Purkinje cell (primary cell): ENCODE results near the gene CNGA2. TPM values are rescaled to one million over a fixed set of nuclear protein-coding genes. Genes with fewer than 3 reads are reported as not detected.

Experiments
- polyA plus RNA-seq: library from polyadenylated mRNA; unstranded; fragments of >200 nt; fragmentation: Nextera tagmentation; gene quantifications from 2 replicates; pipeline ENCODE4 v1.2.1, GENCODE V29; 2014

Gene CNGA2
- not detected in 2 replicates for polyA plus RNA-seq

DNA sequence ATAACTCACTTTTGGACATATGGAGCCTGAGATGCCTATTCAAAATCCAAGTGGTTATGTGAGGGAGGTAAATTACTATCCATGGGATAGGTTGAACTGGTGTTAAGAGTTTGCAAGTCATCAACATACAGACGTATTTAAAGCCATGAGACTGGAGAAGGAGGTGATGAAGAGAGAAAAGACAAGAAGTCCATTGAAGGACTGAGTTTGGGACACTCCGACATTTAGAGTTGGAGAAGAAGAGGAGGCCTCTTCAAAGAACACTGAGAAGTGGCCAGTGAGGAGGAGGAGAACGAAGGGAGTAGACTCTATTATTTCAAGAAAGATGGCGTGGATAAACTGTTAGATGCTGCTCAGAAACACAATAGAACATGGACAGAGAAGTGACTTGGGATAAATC, at the start of gene CNGA2:
Gene CNGA2 (plus strand): TSS at position 301 of the 400 bp plus-strand sequence. CDS start 3,738 bp downstream, outside the sequence.

DNA sequence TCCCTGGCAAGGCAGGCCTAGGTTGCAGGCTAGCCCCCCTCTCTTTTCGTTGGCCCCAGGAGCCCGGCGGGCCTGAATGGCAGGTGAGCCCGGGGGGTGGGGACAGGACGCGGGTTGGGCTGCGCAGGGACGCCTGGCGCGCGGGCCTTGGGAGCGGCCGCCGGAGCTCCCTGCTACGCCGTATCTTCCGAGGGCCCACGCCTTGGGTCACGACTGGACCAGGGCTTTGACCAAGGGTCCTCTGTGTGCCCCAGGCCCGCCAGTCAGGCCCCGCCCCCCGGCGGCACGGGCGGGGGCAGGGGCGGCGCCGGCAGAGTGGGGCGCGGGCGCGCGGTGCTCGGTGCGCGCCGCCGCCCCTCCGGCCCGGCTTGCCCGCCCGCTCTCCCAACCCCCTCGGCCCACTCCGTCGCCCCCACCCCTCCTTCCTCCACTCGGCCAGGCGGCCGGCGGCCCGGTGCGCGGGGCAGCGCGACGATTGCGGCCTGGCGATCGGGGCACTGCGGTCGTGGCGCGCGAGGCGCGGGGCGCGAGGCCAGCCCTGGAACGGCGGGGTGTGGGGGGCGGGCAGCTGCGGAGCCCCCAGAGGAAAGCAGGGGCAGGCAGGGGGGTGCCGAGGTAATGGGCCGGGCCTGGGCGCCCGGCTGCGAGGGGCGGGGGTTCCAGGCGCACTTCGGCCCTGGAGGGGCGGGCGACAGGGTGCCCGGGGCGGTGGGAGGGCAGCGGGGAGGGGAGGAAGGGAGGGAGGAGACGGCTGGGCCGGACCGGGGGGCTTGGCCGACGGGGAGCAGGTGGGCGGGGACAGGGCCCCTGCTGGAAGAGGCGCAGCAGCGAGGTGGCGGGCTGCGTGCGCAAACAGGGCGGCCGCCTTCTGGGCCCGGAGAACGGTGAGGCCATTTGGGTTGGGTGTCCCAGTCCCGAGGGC, 39.6 kb upstream of the CNGA2 start, which contains the start of gene PRRG3:
Gene PRRG3 (plus strand): TSS at position 798 of the 922 bp plus-strand sequence. CDS start 3,357 bp downstream, outside the sequence.

DNA sequence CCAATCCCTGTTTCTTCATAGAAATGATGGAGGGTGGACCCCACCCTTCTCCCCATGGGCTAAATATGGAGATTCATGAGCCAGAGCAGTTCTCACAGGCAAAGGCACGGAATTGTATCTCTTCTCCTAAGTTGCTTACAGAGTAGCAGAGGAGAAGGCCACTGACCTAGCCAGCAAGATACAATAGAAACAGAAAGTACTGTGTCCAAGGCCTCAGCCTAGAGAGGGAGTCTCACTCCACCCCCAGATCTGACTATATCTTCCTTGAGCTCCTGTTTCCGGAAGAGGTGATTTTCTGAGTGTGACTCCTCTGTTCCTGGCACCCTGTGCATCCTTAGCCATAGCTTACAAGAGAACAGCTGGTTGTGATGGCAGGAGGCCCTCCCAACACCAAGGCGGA, 18.8 kb upstream of the CNGA2 start, which contains the start of gene FATE1:
Gene FATE1 (plus strand): TSS at position 284 of the 400 bp plus-strand sequence. CDS start 85 bp downstream, at position 369.

Other genes with a start within 250 kb of the CNGA2 start
- not detected in 2 replicates for gene PASD1, start 171.1 kb upstream of the CNGA2 start, polyA plus RNA-seq
- 1.3 and 7.6 TPM in 2 replicates for gene PRRG3, start 39.3 kb upstream of the CNGA2 start, polyA plus RNA-seq
- gene FATE1, start 18.7 kb upstream of the CNGA2 start, polyA plus RNA-seq = not detected in 2 replicates
- not detected in 2 replicates for gene MAGEA4, start 178.1 kb downstream of the CNGA2 start, polyA plus RNA-seq
- gene GABRE, start 239.9 kb downstream of the CNGA2 start, polyA plus RNA-seq = 0.42 TPM in 1 of 2 replicates, not detected in the other